ENCODE results near the gene PHRF1.
A peak's percentile ranks its signal among the peaks of the same experiment; 100 is the strongest.

The PHRF1 gene

DNA sequence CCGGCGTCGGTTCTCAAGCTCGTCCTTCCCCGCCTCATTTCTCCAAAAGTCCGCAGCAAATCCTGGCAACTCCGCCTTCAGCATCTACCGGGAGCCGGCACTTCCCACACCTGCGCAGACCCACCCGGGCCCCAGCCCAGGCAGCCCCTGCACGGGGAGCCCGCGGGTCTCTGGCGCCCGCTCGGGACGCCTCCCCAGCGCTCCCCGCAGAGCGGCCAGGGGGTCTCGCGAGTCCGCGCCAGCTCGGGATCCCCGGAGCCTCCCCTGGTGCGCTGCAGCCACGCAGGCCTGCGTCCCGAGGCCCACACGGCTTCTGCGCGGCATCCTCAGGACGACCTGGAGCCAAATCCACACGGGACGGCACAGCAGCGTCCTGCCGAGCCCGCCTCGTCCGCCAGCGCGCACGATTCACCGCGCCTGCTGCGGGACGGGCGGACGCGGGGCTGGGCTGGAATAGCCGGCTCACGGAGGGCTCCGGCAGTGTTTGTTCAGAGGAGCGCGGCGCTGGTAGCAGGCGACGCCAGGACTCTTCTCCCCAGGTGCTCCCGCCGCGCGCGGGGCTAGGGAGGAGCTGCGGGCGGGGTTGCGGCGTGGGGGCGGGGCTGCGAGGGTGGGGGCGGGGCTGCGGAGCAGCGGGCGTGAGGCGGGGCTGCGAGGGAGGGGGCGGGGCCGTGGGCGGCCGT is 816 bp upstream of the PHRF1 start:
- DNase-seq = peak; percentile 80

DNA sequence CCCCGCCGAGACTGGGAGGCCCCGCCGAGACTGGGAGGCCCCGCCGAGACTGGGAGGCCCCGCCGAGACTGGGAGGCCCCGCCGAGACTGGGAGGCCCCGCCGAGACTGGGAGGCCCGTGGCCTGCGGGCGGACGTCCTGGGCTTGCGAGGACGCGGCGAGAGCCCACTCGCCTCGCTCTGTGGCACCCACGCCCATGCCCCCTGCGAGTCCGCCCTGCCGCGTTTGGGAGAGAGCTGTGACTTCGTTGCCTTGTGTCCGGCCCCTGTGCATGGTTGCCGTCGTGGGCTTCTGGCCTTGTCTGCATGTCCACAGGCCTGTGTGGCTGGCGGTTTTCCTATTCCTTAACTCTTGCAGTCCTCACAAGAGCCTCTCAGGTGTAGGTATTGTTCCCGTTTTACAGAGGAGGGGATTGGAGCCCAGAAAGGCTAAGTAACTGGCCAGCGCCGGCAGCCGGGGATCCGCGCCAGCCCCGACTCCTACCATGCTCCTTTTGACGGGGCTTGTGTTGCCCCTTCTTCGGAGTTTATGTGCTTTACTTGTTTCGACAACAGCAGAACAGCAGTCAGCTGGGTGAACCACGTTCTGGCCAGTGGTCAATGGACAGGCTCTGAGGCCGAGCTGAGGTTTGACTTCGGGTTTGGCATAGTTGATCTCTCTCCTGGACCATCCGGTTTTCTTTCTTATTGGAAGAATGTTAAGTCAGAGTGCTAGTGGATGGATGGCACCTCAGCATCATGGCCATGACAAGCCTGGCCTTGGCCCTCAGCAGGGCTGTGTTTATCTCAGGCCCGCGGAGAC is 741 bp downstream of the PHRF1 start:
- DNase-seq = no peak

DNA sequence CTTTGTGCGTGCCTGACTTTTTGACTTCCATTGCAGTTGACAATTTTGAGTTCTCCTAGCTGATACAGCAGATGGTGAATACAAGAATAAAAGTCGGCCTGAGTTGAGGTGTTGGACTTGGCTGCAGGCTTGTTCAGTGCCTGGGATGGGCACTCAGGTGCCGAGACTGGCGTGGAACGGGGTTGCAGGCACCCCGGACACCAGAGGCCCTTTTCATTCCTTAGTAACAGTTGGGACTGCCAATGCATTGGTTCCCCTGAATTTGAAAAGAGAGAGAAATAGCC is 1.3 kb downstream of the PHRF1 start:
- DNase-seq = no peak

DNA sequence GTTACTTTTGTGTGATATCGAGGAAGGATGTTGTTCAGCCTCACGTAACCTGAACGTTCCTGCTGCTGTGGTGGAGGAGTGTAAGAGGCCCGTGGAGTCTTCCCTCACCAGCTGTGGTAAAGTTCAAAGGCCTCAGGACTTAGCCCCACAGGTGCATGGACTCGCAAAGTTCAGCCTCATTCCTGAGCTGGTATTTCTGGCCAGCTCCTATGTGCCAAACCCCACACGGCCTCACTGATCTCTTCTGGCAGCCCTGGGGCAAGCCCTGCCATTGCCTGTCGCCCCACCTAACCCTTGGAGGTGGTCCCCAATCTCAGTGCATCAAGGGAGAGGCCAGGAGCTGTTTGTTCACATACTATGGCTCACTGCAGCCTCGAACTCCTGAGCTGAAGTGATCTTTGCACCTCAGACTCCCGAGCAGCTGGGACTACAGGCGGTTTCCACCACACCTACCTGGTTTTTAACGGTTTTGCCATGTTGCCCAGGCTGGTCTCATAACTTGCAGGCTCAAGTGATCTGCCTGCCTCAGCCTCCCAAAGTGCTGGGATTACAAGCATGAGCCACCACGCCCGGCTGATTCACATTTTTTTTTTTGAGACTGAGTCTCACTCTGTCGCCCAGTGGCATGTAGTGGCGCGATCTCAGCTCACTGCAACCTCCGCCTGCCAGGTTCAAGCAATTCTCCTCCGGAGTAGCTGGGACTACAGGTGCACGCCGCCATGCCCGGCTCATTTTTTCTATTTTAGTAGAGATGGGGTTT is 2.2 kb downstream of the PHRF1 start:
- no peak for DNase-seq

DNA sequence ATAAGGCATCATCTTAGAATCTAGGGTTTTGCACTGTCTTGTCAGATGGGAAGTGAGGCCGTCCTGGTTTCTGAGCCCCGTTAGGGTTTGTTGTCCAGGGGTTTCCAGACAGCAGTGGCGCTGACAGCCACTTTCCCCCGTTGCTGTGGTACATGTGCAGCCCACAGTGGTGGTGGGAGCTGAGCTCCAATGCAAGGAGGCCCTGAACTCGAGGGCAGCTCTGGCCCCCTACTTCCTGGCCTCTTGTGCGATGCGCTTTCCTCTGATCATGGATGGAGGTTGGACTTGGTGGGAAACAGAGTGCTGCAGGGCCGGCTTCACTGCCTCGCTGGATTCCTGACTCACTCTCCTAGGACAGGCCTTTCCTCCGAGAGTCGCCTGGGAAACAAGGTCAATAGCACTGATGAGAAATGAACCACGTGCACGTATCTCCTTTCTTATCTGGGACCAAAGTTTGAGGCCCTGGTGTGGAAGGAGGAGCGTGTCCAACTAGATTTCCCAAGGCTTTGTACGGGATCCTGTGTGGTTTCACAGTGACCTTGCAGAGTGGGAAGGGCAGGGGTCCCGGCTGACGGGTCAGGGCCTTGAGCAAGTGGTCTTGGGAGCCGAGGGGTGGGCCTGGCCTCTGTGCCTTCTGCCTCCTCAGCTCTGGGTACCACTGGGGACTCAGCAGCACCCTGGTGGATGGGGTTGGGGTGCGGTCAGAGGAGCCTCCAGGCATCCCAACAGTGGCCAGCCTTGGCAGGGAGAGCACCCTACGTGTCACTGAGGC is 3.7 kb downstream of the PHRF1 start:
- DNase-seq = no peak

DNA sequence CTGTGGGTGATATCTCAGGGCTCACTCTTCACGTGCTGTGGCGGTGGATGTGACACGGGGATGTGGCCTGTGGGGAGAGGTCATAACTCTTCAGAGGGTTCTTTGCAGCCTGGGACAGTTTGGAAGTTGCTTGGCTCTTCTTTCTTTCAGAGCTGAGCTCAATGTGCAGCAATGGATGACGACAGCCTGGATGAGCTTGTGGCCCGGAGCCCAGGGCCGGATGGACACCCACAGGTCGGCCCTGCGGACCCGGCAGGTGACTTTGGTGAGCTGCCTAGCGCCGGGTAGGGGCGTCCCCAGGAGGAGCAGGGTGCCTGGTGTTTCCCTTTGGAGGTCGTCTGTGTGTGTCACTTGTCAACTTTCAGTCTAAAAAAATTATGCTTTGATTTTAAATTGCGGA is 5.1 kb downstream of the PHRF1 start:
- no peak for DNase-seq

DNA sequence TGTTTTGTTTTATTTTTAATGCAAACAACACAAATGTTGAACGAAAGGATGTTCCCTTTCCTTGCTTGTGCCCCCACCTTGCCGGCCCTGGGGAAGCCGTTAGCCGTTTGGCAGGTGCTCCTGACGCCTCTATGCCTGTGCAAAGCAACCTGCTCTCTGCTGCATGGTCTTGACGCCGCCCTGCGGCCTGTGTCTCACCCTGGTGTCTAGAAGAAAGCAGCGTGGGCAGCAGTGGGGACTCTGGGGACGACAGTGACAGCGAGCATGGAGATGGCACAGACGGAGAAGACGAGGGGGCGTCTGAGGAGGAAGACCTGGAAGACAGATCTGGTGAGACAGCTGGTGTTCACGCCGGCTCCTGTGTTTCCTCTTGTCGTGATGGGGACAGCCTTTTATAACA is 5.5 kb downstream of the PHRF1 start:
- DNase-seq = no peak

DNA sequence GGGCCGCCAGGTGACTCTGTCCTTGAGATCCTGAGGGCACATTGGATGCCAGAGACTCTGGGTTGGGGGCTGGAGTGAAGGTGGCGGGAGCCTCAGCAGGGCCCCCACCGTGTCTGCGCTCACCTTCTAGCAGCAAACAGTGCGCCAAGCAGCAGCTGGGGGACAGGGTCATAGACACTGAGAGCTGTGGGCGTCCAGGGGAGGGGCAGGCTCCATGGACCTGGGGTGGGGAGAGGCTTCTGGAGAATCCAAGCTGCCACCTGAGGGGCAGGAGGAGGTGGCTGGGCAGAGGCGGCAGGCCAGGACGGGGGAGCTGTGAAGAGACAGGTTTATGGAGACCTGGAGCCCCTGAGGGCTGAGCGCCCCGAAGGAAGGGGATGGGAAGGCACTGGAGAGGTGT is 8.0 kb downstream of the PHRF1 start:
- DNase-seq = no peak

DNA sequence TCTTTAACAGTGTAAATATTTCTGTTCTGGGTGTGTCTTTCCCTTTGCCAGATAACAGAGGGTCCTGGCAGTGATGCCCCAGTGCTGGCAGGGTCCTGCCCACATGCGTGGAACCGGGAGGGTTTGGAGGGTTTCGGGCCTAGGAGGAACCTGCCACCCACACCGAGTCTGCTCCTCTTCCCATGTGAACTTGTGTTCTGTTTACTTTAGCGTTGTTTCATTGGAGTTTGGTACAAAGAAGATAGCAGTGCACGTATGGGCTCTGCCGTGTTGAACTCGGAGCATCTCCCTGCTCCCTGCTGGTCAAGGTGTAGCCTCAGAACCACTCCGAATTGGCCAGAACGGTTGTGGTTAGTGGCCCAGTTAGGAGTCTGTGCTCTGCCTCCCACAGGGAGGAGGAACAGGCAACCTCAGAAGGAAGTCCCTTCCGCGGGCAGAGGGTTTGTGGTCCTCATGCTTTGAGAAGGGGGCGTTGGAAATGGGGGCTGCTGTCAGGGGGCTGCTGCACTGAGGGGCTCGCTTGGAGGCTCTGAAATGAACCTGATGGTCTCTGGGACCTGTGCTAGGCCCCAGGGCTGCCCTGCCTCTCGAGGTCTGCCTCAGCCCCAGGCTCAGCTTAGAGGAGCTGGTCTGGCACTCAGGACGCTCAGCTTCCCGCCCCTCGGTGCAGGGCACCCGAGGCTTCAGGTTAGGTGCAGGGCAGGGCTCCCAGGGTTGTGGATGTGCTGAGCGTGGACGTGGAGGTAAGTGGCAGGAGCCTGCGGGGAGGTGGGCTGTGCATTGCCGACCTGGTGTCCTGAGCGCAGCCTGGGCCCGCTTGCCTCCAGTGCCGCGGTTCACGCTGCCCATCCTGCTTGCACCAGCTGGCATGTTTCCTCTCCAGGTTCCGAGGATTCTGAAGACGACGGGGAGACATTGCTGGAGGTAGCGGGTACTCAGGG is 10.4 kb downstream of the PHRF1 start:
- DNase-seq = no peak

DNA sequence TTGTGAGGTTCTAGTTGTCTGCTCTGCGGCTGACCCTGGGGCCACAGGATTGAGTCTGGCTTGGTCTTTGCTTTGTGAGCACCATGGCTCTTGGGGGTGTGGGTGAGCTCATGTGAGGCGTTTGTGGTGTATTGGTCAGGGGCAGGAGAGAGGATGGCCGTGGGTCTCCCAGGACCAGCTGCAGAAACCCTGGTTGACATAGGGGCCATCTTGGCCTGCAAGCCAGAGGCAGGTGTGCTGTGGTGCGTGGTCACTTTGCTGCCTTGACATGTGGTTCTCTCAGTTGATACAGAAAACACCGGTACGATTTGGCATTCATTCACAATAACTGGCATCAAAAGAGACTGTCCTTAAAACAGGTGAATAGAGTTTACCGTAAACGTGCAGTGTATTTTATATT is 11.3 kb downstream of the PHRF1 start:
- DNase-seq = no peak

DNA sequence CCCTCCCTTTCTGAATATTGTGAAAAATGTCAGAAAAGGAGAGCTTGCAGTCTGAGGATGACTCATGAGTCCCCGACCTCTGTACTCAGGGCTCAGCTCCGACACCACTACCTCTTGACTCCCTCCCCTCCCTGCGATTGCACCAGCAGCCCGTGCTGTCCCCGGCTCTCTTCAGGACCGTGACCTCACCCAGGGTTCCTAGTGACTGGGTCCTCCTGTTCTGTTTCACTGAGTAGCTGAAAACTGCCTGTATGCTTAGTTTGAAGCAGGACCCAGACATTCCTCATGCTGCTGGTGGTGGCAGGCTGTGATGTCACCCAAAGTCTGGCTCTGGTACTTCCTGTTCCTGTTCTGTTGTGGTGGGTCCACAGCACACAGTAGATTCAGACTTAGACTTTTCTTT is 11.7 kb downstream of the PHRF1 start:
- DNase-seq = no peak

DNA sequence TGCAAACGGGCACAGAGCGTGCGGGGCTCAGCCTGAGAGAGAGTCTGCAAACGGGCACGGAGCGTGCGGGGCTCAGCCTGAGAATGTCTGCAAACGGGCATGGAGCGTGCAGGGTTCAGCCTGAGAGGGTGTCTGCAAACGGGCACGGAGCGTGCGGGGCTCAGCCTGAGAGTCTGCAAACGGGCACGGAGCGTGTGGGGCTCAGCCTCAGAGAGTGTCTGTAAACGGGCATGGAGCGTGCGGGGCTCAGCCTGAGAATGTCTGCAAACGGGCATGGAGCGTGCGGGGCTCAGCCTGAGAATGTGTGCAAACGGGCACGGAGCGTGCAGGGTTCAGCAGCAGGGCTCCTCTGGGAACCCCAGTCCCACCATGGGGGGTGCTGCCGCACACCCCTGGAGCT is 13.5 kb downstream of the PHRF1 start:
- no peak for DNase-seq

DNA sequence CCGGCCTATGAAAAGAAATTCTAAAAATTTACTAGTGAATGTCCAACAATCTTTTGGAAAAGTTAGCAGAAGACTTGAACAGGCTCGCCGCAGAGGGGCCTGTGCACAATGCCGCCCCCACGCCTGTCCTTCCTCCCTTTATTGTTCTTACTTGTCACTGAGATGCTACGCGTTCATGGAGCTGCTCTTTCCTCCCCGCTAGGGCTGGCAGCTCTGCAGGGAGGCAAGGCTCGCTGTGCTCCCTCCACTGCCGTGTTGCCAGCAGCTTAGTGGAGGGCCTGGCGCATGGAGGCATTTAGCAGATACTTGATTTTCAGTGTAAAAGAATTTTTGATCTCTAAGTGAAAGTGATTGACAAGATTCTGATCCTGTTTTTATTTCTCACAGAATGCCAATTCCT is 14.7 kb downstream of the PHRF1 start:
- DNase-seq = no peak

DNA sequence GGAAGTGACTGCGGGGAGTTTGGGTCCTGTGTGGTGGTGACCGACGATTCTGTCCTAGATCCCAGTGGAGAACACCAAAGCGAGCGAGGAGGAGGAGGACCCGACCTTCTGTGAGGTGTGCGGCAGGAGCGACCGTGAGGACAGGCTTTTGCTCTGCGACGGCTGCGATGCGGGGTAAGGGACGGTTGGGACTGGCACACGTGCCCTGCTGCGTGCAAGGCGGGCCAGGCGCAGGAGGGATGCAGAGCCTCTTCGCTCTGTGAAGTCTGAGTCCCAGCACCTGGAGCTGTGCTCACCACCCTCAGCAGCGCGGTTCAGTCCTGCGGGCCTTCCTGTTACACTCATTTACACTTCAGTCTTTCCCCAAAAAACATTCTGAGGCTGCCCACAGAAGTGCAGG is 16.2 kb downstream of the PHRF1 start:
- DNase-seq = no peak

DNA sequence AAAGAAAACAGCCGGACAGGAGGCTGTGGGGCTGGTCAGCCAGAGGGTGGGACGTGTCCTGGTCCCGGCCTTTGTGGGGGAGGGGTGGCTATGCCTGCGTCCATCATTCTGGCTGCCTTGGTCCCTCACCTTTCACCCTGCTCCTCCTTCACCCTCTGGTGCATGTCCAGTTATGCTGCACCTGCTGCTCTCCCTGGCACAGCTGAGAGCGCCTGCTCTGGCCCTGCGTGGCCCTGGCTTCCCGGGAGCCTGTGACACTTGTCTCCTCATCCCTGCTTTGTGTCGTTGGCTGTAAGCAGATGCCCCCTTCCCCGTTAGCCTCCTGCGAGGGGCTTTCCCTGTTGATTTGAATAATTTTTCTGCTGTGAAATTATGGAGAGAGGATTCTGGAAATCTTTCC is 16.6 kb downstream of the PHRF1 start:
- DNase-seq = no peak

DNA sequence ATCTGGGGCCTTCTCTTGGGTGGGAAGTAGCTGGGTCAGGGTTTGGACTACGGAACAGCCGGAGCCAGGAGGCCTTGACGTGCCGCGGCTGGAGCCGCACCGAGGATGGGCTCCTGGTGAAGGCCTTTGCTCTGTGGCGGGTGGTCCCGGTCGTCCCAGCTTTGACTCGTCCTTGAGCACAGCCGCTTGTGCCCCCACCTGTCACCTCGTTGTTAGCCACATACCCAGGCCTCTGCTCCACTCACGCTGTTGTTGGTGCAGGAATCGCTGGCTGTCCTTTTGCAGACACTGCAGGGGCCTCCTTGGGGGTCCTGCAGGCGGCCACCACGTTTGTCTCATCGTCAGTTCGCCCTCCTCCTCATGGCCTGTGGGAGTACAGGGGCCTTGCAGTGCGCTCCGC is 17.1 kb downstream of the PHRF1 start:
- DNase-seq = no peak

DNA sequence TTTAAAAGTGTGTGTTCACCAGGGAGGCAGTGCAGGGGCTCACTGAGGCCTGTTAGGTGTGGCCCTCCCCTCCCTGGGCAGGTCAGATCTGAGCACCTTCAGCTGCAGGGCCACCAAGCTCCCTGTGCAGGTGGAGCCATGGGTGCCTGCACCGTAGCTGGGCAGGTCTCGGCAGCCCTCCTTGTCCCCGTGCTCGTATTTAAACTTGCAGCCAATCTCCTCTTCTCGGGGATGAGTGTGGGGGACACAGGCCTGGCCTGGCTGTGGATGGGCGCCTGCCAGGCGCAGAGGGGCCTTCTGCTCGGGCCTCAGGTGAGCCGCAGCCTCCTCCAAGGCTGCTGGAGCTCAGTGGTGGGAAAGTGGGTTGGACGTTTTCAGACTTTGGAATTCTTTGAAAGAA is 19.1 kb downstream of the PHRF1 start:
- DNase-seq = no peak

DNA sequence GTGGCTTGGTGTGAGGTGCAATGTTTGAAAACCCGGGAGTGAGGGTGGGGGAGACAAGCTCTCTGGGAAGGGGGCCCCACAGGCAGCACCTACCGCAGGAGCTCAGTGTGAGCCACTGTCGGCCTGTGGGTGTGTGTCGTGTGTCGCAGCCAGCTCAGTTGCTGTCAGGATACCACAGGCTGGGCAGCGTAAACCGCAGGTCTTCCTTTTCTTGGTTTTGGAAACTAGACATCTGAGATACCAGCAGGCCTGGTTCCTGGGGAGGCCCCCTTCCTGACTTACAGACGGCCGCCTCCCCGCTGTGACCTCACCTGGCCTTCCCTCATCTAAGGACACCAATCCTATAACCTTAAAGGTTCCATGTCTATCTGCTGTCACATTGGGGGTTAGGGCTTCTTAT is 20.1 kb downstream of the PHRF1 start:
- no peak for DNase-seq

DNA sequence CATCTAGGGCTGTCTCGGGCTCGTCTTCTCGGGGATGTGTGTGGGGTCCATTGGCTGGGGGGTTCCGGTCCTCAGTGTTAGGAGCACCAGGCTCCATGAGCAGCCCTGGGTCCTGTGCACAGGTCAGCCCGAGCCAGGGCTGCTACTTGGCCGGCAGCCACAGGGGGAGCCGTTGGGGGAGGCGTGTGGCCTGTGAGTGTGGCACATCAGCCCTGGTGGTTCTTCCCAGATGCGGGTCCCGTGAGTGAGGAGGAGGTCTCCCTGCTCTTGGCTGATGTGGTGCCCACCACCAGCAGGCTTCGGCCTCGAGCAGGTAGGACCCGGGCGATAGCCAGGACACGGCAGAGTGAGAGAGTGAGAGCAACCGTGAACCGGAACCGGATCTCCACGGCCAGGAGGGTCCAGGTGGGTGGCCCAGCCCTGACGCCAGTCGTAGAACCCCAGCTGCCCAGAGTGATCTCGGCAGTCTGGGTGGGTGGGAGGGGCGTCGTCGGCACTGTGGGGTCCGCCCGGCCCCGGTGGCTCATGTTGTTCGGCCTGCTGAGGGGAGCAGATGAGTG is 21.0 kb downstream of the PHRF1 start:
- no peak for DNase-seq

DNA sequence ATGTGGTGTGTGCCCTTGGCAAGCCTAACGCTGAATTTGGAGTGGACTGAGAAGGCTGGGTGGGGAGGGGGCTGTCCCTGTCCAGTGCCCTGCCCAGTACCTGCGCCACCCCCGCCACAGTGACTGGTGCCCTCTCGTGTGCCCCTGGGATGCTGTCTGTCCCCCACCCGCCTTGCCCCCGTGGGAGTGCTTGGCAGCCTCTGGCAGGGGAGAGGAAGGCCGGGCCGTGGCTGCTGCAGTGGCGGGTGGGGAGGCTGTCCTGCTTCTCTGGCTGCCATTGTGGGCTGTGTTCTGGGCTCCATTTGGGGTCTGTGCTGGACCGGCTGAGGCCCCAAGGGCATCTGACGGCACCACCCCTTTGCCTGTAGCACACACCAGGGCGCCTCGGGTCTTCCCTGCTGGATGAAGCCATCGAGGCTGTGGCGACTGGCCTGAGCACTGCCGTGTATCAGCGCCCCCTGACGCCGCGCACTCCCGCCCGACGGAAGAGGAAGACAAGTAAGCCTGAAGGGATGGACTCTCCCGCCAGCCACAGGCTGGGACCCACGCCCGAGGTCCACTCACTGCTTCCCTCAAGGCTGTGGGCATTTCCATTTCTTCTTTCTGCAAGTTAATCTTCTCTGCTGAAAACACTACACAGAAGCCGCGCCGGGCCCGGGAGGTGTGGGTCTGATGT is 21.9 kb downstream of the PHRF1 start:
- no peak for DNase-seq

DNA sequence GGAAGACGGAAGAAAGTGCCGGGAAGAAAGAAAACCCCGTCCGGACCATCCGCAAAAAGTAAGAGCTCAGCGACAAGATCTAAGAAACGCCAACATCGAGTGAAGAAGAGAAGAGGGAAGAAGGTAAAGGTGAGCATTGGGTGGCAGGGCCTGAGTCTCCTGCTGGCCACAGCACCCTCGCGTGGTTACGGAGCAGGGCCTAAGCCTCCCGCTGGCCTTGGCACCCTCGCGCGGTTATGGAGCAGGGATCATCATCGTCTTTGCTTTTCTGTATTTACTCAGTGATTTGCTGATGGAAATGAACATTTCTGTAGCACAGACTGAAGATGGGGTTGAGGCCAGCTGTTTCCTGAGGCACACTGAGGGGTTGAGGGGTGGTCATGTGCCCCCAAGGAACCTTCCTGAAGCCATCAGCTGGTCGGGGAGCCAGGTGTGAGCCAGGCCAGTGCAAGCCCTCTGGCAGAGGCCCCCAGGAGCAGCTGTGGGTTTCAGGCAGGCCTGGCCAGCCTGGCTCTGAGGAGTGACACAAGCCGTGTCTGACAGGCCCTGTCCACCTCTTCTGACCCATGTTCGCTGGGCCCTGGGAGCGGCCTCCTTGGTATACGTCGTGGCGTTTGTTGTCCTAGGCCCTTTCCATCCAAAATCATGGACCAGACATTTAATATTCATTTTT is 25.4 kb downstream of the PHRF1 start:
- DNase-seq = no peak

All from NCI-H1048 (cell line).